Measurements from ENCODE around the gene ATL2.
"Not testable (repeated sequence)": the region's sequence is repeated elsewhere in the genome, so short reads cannot be mapped to it uniquely, and the experiment has no call there.

DNA sequence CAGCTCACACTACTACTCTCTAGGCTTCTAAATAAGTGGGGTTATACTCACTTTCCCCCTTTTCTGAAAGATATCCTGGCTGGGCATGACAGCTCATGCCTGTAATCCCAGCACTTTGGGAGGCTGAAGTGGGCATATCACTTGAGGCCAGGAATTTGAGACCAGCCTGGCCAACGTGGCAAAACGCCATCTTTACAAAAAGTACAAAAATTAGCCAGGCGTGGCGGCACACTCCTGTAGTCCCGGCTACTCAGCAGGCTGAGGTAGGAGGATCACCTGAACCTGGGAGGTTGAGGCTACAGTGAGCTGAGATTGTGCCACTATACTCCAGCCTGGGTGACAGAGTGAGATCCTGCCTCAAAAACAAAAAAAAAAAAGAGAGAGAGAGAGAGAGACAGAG, 57.8 kb downstream of the ATL2 start:
- TF ChIP-seq, protein P1, sequence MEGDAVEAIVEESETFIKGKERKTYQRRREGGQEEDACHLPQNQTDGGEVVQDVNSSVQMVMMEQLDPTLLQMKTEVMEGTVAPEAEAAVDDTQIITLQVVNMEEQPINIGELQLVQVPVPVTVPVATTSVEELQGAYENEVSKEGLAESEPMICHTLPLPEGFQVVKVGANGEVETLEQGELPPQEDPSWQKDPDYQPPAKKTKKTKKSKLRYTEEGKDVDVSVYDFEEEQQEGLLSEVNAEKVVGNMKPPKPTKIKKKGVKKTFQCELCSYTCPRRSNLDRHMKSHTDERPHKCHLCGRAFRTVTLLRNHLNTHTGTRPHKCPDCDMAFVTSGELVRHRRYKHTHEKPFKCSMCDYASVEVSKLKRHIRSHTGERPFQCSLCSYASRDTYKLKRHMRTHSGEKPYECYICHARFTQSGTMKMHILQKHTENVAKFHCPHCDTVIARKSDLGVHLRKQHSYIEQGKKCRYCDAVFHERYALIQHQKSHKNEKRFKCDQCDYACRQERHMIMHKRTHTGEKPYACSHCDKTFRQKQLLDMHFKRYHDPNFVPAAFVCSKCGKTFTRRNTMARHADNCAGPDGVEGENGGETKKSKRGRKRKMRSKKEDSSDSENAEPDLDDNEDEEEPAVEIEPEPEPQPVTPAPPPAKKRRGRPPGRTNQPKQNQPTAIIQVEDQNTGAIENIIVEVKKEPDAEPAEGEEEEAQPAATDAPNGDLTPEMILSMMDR (IDR thresholded peaks at IDR 0.05), result not testable (repeated sequence)
- not testable (repeated sequence) for TF ChIP-seq POLR2AphosphoS5 (IDR thresholded peaks at IDR 0.05)

All from gastroesophageal sphincter (tissue), 3 donors.